C4-2B (cell line): ENCODE measurements around the gene MEF2D.

ENCODE experiments used
- H3K27ac ChIP-seq: fragments of 450-650 bp; 2 replicates; pipeline ENCODE4 v1.5.1; 2017
- CTCF ChIP-seq: fragments of 450-650 bp; conservative IDR thresholded peaks from 2 replicates; pipeline ENCODE4 v1.5.1; 2017; ENCODE audit warnings: mild to moderate bottlenecking
- ZFX ChIP-seq: fragments of 450-650 bp; IDR thresholded peaks from 2 replicates; pipeline ENCODE4 v1.6.1; 2017

Gene MEF2D

DNA sequence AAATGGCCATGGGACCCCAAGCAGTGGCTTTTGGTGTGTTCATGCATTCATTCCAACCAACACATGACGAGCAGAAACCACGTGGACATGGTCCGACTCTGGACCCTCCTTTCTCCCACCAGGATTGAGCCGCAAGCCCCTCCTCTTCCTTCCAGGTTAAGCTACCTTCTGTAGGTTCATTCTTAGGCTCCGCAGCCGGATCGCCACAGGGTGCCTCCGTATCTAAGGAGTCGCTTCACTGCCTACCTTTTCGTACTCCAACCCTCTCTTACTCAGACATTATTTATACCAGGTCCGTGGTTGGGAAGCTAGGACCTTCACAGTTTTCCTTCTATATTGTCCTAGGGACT is 67.9 kb downstream of the MEF2D start:
- H3K27ac ChIP-seq: no peak overlapping the region
- TF ChIP-seq CTCF (no peak), ZFX (no peak)

- no peak overlapping the region for H3K27ac ChIP-seq
- TF ChIP-seq ZFX (no peak), CTCF (no peak)
Measured at GRCh38 chr1:156431769-156432668, 68.6 kb downstream of the MEF2D start.

DNA sequence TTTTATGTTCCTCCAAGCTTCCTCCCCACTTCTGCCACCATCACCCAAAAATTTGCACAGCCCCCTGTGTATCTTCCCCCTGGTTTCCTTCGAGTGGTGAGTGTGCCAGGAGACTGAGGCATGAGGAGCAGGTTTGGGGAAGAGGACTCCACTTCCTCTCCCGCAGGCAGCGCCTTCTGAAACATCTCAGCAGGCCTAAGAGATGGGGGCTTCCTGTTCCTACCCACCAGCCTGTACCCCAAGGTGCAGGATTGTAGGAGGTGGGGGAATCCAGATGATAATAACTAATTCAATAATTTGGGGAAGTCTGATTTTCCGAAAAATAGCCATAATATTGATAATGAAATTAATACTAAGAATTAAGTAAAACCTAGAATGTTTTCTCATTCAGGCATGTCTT is 69.2 kb downstream of the MEF2D start:
- no peak for TF ChIP-seq CTCF
- TF ChIP-seq ZFX: no peak
- no peak overlapping the region for H3K27ac ChIP-seq

GRCh38 chr1:156430866-156431265 is 69.7 kb downstream of the MEF2D start:
- no peak for TF ChIP-seq ZFX
- no peak for TF ChIP-seq CTCF

DNA sequence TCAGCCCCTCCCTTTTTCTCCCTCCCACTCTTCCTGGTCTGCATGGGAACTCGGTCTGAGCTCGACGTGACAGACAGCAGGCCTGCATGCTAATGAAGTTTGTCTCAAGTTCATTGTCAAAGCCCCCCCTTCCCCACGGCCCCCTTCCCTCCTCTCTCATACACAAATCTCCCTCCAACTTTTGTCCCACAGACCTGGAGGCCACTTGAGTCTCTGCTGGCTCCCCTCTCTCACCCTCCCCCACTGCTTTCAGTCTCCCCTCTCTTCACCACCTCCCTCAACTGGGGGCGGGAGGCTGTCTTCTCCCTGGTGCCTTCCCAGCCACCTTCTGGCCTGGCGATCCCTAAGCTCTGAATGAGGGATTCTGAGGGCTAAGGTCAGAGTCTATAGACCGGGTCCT is 70.3 kb downstream of the MEF2D start:
- H3K27ac ChIP-seq: no peak overlapping the region
- no peak for TF ChIP-seq ZFX
- TF ChIP-seq CTCF: no peak

More at GRCh38 chr1:156430866-156431265, 69.7 kb downstream of the MEF2D start:
- H3K27ac ChIP-seq: no peak overlapping the region

DNA sequence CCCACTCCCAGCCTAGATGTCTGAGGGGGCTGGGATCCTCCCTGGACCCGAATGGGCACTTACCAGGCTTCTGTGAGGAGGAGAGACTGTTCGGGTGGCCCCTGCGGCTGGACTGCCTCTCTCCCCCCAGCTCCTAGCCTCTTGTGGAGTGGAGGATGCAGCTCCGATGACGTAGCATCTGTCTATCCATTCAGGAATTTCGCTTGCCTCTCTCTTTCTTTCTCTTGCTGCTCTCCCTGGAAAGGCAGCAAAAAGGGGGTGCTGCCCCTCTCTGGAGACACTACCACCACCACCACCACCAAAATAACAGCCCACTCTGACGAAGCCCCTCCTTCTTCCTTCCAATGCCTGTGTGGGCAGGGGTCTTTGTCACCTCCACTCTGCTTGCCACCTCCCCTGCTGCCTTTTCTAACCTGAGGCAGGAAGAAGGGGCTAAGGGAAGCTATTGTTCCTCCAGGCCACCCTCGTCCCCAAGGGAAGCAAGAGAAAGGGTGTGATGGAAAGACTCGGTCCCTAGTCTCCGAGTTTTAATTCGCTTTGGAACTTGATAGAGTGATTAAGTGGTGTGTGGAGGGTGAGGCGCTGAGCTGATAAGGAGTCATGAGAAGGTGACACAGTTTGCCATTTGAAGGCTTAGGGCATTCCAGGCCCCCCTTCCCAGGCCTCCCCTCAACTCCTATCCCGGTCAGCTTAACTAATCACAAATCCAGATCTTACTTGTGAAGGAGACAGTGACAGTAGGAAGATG is 71.1 kb downstream of the MEF2D start:
- no peak overlapping the region for H3K27ac ChIP-seq
- TF ChIP-seq CTCF: no peak
- TF ChIP-seq ZFX: no peak

- H3K27ac ChIP-seq: no peak overlapping the region
- no peak for TF ChIP-seq CTCF
- no peak for TF ChIP-seq ZFX
Measured at GRCh38 chr1:156428746-156429288, 71.8 kb downstream of the MEF2D start.
